Ectodermal cell (in vitro differentiated cells): ENCODE measurements around the gene SLC11A2.
"Not testable (repeated sequence)": the region's sequence is repeated elsewhere in the genome, so short reads cannot be mapped to it uniquely, and the experiment has no call there.

Experiments used
- H3K27ac ChIP-seq: 2 replicates; pipeline ENCODE4 v1.7.0; 2013; ENCODE audit warnings: mild to moderate bottlenecking, low read depth, low read length; ENCODE audit not compliant: insufficient read depth, poor library complexity, severe bottlenecking
- H3K27me3 ChIP-seq: 2 replicates; pipeline ENCODE4 v1.7.0; 2013; ENCODE audit warnings: mild to moderate bottlenecking, low read length; ENCODE audit not compliant: insufficient read depth, control insufficient read depth, poor library complexity, severe bottlenecking
- H3K36me3 ChIP-seq: one replicate; pipeline ENCODE4 v1.7.0; 2013; ENCODE audit warnings: low read length; ENCODE audit not compliant: control insufficient read depth, insufficient read depth
- H3K4me1 ChIP-seq: one replicate; pipeline ENCODE4 v1.7.0; 2013; ENCODE audit warnings: low read length; ENCODE audit not compliant: control insufficient read depth, insufficient read depth
- H3K4me3 ChIP-seq: 2 replicates; pipeline ENCODE4 v1.7.0; 2013; ENCODE audit warnings: low read depth, low read length, control low read depth; ENCODE audit not compliant: insufficient read depth
- H3K9me3 ChIP-seq: 2 replicates; pipeline ENCODE4 v1.7.0; 2013; ENCODE audit warnings: mild to moderate bottlenecking, low read length, moderate library complexity; ENCODE audit not compliant: control insufficient read depth
- WGBS, 2 experiments: methylation state at CpG; one replicate each; pipeline ENCODE4 v1.1.7; 2013; ENCODE audit warnings: missing lambda C conversion rate in 2 of 2; 5-methylcytosine and 5-hydroxymethylcytosine counted together

Gene SLC11A2

GRCh38 chr12:50934371-50934851 is 91.8 kb downstream of the SLC11A2 start:
- Histone ChIP-seq H3K36me3 (no peaks in the 10 kb centered on the region), H3K4me3 (no peak overlapping the region), H3K4me1 (no peaks in the 10 kb centered on the region), H3K9me3 (no peaks in the 10 kb centered on the region), H3K27me3 (no peaks in the 10 kb centered on the region), H3K27ac (no peak overlapping the region)
- 96% methylated on average over 3 of the region's 3 CpGs for WGBS, 2 experiments

DNA sequence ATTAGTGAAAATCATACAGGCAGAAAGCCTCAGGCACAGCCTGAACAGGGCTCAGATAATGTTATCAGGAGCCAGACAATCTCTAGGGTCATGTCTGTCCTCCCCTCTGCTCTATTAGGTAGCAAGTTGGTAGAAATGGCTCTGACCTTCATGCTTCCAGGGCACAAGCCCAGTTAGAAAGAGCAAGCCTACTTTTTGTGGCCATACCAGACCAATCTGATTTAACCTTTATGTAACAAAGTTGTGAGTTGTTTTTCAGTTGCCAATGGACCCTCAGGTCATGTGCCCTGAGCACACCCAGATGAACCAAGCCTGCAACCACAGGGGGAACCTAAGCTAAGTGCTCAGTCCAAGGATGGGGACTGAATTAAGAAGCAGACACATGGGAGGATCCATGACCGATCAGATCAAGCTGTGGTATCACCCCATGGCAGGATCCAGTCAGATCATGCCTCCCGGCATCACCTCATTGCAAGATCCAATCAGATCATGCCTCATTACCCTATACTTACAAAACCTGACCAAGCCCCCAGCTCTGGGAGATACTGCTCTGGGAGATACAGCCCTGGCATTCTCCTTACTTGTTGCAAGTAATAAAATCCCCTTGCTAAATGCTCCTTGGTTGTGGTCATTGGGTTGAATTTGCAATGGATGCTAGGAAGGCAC is 92.6 kb downstream of the SLC11A2 start:
- H3K36me3 ChIP-seq = no peaks in the 10 kb centered on the region
- no peaks in the 10 kb centered on the region for H3K27me3 ChIP-seq
- H3K27ac ChIP-seq = no peak overlapping the region
- WGBS, 2 experiments = 94% methylated on average over 2 of the region's 2 CpGs
- no peaks in the 10 kb centered on the region for H3K4me1 ChIP-seq
- H3K4me3 ChIP-seq = no peak overlapping the region
- no peaks in the 10 kb centered on the region for H3K9me3 ChIP-seq

- Histone ChIP-seq H3K4me1 (no peaks in the 10 kb centered on the region), H3K27ac (no peak overlapping the region), H3K27me3 (no peaks in the 10 kb centered on the region), H3K36me3 (no peaks in the 10 kb centered on the region), H3K4me3 (no peak overlapping the region), H3K9me3 (no peaks in the 10 kb centered on the region)
- 92 to 100% methylated on average over 2 of the region's 2 CpGs for WGBS, 2 experiments
Measured at GRCh38 chr12:50932787-50933280, 93.3 kb downstream of the SLC11A2 start.

GRCh38 chr12:50930477-50930876 is 95.7 kb downstream of the SLC11A2 start:
- H3K4me1 ChIP-seq, H3K4me3 ChIP-seq, H3K27me3 ChIP-seq, H3K9me3 ChIP-seq, H3K27ac ChIP-seq, H3K36me3 ChIP-seq: not testable (repeated sequence)
- 90 to 92% methylated on average over 12 of the region's 12 CpGs for WGBS, 2 experiments

DNA sequence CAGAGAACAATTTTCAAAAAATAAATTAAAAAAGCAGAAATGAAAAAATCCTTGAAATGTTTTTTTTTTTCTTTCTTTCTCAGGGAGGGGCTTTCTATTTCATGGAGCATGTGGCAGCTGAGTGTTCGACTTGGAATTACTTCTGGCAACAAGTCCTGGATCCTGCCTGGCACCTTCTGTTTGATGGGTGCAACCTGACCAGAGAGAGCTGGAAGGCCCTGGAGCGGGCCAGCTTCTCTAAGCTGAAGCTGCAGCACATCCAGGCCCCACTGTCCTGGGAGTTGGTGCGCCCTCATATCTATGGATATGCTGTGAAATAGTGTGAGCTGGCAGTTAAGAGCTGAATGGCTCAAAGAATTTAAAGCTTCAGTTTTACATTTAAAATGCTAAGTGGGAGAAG is 96.4 kb downstream of the SLC11A2 start:
- no peak overlapping the region for H3K4me3 ChIP-seq
- no peak overlapping the region for H3K27ac ChIP-seq
- H3K9me3 ChIP-seq = no peaks in the 10 kb centered on the region
- H3K4me1 ChIP-seq = peaks cover 3% of the 10 kb centered on the region
- WGBS, 2 experiments = 92 to 93% methylated on average over 3 of the region's 3 CpGs
- no peaks in the 10 kb centered on the region for H3K36me3 ChIP-seq
- no peaks in the 10 kb centered on the region for H3K27me3 ChIP-seq
